ENCODE results near the gene PVALEF. TPM values are rescaled to one million over a fixed set of nuclear protein-coding genes. Genes with fewer than 3 reads are reported as not detected.

The PVALEF gene
- total RNA-seq, 4 donors from 2014 or later: not detected

DNA sequence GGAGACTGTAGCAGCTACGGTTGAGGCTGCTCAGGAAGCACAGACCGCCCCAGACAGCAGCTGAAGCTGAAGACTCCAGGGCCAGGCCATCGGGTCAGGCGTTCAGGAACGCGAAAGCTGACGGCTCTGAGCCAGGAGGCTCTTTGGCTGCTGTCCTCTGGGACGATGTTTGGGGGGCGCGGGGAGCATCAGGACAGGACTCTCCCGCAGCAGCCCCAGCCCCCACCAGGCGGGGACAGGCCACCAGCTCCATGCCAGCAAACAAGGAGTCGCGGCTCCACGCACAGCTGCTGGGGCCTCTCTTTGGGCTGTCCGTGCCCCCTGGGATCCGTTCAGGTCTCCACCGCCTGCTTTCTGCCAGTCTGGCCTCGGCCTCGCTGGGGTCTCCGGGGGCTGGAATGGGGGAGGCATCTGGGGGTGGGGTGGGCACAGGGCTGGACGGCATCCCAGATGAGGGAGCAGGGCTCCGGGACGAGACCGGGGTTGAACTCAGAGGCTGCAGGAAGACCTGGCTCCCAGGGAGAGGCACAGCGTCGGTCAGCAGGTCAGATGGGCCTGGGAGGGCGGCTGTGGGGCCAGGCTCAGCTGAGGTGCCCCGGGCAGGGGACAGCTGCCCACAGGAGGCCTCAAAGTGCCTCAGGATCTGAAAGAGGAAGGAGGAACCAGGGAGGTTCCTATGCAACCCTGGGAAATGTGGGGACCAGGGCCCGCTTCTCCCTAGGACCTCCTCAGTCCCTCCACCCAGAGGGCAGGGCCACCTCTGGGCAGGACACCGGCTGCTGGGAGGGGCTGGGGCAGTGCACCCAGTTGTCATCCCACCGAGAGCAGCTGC, 63.7 kb downstream of the PVALEF start:
- Histone ChIP-seq H3K27me3 (no peaks in the 10 kb centered on the region), H3K27ac (no peak overlapping the region), H3K4me1 (no peaks in the 10 kb centered on the region), H3K9me3 (no peaks in the 10 kb centered on the region), H3K36me3 (peaks cover 0 to 46% of the 10 kb centered on the region in 2 donors), H3K4me3 (no peak overlapping the region)
- intact Hi-C loops (cut with DNase I; ENCODE audit: low total_unique reads): loop anchor here (10.0 kb wide), 1 partner anchor 194 kb away; the partner anchor contains the start of gene BAIAP2
- in situ Hi-C loops (cut with MboI; ENCODE audit: low sequenced_read_pairs in 4 of 4): loop anchor here in 1 of 4 donors (25.0 kb wide), 1 partner anchor 92 kb away; no protein-coding TSS in a partner anchor
- DNase-seq (no peak), ATAC-seq (no peak)
- TF ChIP-seq, protein P1, sequence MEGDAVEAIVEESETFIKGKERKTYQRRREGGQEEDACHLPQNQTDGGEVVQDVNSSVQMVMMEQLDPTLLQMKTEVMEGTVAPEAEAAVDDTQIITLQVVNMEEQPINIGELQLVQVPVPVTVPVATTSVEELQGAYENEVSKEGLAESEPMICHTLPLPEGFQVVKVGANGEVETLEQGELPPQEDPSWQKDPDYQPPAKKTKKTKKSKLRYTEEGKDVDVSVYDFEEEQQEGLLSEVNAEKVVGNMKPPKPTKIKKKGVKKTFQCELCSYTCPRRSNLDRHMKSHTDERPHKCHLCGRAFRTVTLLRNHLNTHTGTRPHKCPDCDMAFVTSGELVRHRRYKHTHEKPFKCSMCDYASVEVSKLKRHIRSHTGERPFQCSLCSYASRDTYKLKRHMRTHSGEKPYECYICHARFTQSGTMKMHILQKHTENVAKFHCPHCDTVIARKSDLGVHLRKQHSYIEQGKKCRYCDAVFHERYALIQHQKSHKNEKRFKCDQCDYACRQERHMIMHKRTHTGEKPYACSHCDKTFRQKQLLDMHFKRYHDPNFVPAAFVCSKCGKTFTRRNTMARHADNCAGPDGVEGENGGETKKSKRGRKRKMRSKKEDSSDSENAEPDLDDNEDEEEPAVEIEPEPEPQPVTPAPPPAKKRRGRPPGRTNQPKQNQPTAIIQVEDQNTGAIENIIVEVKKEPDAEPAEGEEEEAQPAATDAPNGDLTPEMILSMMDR (IDR thresholded peaks at IDR 0.05 in 4 of 5, conservative IDR thresholded peaks at IDR 0.05 in 1 of 5): no peak
- TF ChIP-seq POLR2A (IDR thresholded peaks at IDR 0.05): no peak

DNA sequence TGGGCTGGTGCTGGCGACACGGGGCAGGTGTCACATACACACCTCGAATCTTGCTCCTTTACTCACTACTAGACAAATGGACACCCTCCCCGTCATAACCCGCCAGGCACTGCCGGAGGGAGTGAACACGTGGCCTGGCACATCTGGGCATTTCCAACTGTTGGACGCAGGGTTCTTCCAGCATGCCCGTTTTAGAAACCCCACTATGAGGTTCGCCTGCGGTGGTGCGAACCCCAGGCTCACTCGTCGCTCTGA, 64.3 kb downstream of the PVALEF start:
- Histone ChIP-seq H3K4me3 (no peak overlapping the region), H3K4me1 (no peaks in the 10 kb centered on the region), H3K9me3 (no peaks in the 10 kb centered on the region), H3K27me3 (no peaks in the 10 kb centered on the region), H3K27ac (no peak overlapping the region), H3K36me3 (peaks cover 0 to 46% of the 10 kb centered on the region in 2 donors)
- in situ Hi-C loops (cut with MboI; ENCODE audit: low sequenced_read_pairs in 4 of 4): loop anchor here in 1 of 4 donors (25.0 kb wide), 1 partner anchor 92 kb away; no protein-coding TSS in a partner anchor
- DNase-seq (no peak), ATAC-seq (no peak)
- intact Hi-C loops (cut with DNase I; ENCODE audit: low total_unique reads): loop anchor here (10.0 kb wide), 1 partner anchor 195 kb away; the partner anchor contains the start of gene BAIAP2
- no peak for TF ChIP-seq POLR2A (IDR thresholded peaks at IDR 0.05)
- TF ChIP-seq, protein P1 (IDR thresholded peaks at IDR 0.05 in 4 of 5, conservative IDR thresholded peaks at IDR 0.05 in 1 of 5): no peak

DNA sequence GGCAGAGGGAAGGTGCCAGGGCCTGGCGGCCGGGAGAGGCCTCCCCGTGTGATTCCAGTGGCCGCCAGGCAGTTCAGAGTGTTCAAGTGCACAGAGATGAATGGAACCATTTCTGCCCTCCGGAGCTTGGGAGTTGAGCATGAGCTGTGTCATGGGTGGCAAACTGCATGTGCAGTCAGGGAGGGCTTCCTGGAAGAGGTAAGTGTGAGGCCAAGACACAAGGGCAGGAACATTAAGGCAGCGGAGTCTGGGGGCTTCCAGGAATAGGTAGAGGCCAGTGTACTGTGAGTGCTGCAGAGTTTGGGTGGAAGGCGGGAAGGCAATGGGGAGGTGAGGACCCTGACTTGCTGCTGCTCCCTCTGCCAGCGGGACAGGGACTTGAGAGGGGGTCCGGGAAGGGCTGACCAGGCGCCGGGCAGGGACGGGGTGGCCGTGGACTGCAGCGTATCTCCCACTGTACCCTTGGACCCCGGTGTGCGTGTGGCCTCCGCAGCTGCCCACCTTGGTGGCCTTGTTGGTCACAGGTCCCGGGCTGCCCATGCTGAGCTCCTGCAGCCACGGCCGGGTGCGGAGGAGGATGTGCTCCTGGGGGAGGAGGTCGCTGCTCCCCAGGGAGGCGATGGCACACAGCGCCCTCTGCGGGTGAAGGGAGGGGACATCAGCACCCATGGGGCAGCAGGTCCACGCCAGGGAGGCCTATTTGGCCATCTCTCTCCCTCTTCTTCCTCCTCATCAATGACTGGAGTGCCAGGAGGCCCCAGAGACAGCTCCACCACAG, 64.9 kb downstream of the PVALEF start:
- DNase-seq: no peak
- Histone ChIP-seq H3K9me3 (no peaks in the 10 kb centered on the region), H3K4me3 (no peak overlapping the region), H3K36me3 (peaks cover 0 to 48% of the 10 kb centered on the region in 2 donors), H3K27ac (no peak overlapping the region), H3K27me3 (no peaks in the 10 kb centered on the region), H3K4me1 (no peaks in the 10 kb centered on the region)
- in situ Hi-C loops (cut with MboI; ENCODE audit: low sequenced_read_pairs in 4 of 4): loop anchor here in 1 of 4 donors (25.0 kb wide), 1 partner anchor 93 kb away; no protein-coding TSS in a partner anchor
- TF ChIP-seq POLR2A (IDR thresholded peaks at IDR 0.05): no peak
- TF ChIP-seq, protein P1 (IDR thresholded peaks at IDR 0.05 in 4 of 5, conservative IDR thresholded peaks at IDR 0.05 in 1 of 5): no peak
- no peak for ATAC-seq
- intact Hi-C loops (cut with DNase I; ENCODE audit: low total_unique reads): no loop called here

DNA sequence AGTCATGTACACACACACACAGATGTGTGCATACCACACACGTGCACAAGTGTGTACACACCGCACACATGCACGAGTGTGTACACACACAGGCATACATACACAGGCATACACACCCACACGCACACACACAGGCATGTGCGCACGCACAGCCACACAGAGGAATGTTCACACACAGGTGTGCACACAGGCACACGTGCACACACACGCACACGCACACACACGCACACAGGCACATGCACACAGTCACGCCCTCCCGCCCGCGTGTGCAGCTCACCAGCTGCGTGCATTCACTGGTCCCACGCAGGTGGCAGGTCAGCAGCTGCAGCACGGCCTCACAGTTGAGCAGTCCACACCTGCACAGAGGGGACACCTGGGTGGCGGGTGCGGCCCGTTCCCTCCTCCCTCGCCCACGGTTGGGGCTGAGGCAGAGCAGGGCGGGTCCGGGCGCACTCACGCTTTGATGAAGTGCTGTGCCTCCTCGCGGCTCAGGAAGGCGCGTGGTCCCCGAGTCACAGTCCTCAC, 65.9 kb downstream of the PVALEF start:
- no peaks in the 10 kb centered on the region for H3K9me3 ChIP-seq
- TF ChIP-seq, protein P1 (IDR thresholded peaks at IDR 0.05 in 4 of 5, conservative IDR thresholded peaks at IDR 0.05 in 1 of 5): no peak
- no peak for TF ChIP-seq POLR2A (IDR thresholded peaks at IDR 0.05)
- no peak for DNase-seq
- intact Hi-C loops (cut with DNase I; ENCODE audit: low total_unique reads) (no loop called here), in situ Hi-C loops (cut with MboI; ENCODE audit: low sequenced_read_pairs in 4 of 4) (loop anchor here in 1 of 4 donors (25.0 kb wide), 1 partner anchor 94 kb away; no protein-coding TSS in a partner anchor)
- ATAC-seq: no peak
- no peaks in the 10 kb centered on the region for H3K27me3 ChIP-seq
- H3K4me3 ChIP-seq: no peak overlapping the region
- no peak overlapping the region for H3K27ac ChIP-seq
- peaks cover 0 to 51% of the 10 kb centered on the region in 2 donors for H3K36me3 ChIP-seq
- no peaks in the 10 kb centered on the region for H3K4me1 ChIP-seq
